GM23248 (cell line): ENCODE results near the gene STARD10. TPM values are rescaled to one million over a fixed set of nuclear protein-coding genes. Genes with fewer than 3 reads are reported as not detected.

Experiments used
- DNase-seq: peaks from one replicate; pipeline ENCODE4 v3.0.0-alpha.2; 2015
- H2AFZ ChIP-seq: fragments of 200-600 bp; sonication (generic); 2 replicates; pipeline ENCODE4 v1.6.1; 2016; ENCODE audit warnings: antibody characterized with exemption
- H3F3A ChIP-seq: fragments of 200-600 bp; sonication (generic); 2 replicates; pipeline ENCODE4 v1.6.1; 2016; ENCODE audit warnings: mild to moderate bottlenecking, antibody characterized with exemption, mixed run types; ENCODE audit not compliant: insufficient read depth
- H3K27ac ChIP-seq: fragments of 200-600 bp; sonication (generic); 2 replicates; pipeline ENCODE4 v1.5.1; 2016; ENCODE audit warnings: mild to moderate bottlenecking
- H3K27me3 ChIP-seq: fragments of 200-600 bp; sonication (generic); replicated peaks from 2 replicates; pipeline ENCODE4 v1.6.1; 2016; ENCODE audit warnings: mild to moderate bottlenecking; ENCODE audit not compliant: insufficient read depth
- H3K36me3 ChIP-seq: fragments of 200-600 bp; sonication (generic); 2 replicates; pipeline ENCODE4 v1.6.1; 2016; ENCODE audit warnings: low read depth, mild to moderate bottlenecking
- H3K4me1 ChIP-seq: fragments of 200-600 bp; sonication (generic); 2 replicates; pipeline ENCODE4 v1.6.1; 2016; ENCODE audit warnings: mild to moderate bottlenecking; ENCODE audit not compliant: insufficient read depth
- H3K4me2 ChIP-seq: fragments of 200-600 bp; sonication (generic); one replicate; pipeline ENCODE4 v1.6.1; 2016; ENCODE audit warnings: mild to moderate bottlenecking; ENCODE audit not compliant: unreplicated experiment
- H3K4me3 ChIP-seq: fragments of 200-600 bp; sonication (generic); 2 replicates; pipeline ENCODE4 v1.5.1; 2016; ENCODE audit warnings: mild to moderate bottlenecking
- H3K79me2 ChIP-seq: fragments of 200-600 bp; sonication (generic); 2 replicates; pipeline ENCODE4 v1.6.1; 2016; ENCODE audit warnings: mild to moderate bottlenecking; ENCODE audit not compliant: insufficient read depth
- H3K9ac ChIP-seq: fragments of 200-600 bp; sonication (generic); 2 replicates; pipeline ENCODE4 v1.6.1; 2016; ENCODE audit warnings: mild to moderate bottlenecking
- H3K9me2 ChIP-seq: fragments of 200-600 bp; sonication (generic); 2 replicates; pipeline ENCODE4 v1.6.1; 2016; ENCODE audit warnings: mixed run types, mild to moderate bottlenecking, moderate library complexity; ENCODE audit not compliant: insufficient read depth
- H3K9me3 ChIP-seq: fragments of 200-600 bp; sonication (generic); one replicate; pipeline ENCODE4 v1.6.1; 2017; ENCODE audit warnings: low read depth
- H4K20me1 ChIP-seq: fragments of 200-600 bp; sonication (generic); 2 replicates; pipeline ENCODE4 v1.6.0; 2016; ENCODE audit not compliant: insufficient read depth
- EZH2 ChIP-seq: fragments of 200-600 bp; sonication (generic); IDR thresholded peaks from 2 replicates; pipeline ENCODE4 v1.6.1; 2018; ENCODE audit warnings: antibody characterized with exemption, mild to moderate bottlenecking; ENCODE audit not compliant: insufficient read depth, poor library complexity, severe bottlenecking
- EZH2phosphoT487 ChIP-seq: fragments of 200-600 bp; sonication (generic); IDR thresholded peaks from 2 replicates; pipeline ENCODE4 v1.6.1; 2018; ENCODE audit warnings: antibody characterized with exemption, moderate library complexity, mild to moderate bottlenecking, low read depth; ENCODE audit not compliant: insufficient read depth
- WGBS, 2 experiments: methylation state at CpG; one replicate each; pipeline ENCODE4 v1.1.6; 2015 to 2017; ENCODE audit warnings: low lambda C conversion rate in 2 of 2, low coverage in 1 of 2; ENCODE audit errors: missing lambda C conversion rate in 2 of 2; 5-methylcytosine and 5-hydroxymethylcytosine counted together
- in situ Hi-C: fragments of 300-500 bp; cut with MboI; formaldehyde crosslinking; loops from 2 replicates; pipeline ENCODE4 v1.15.0; 2020
- polyA plus RNA-seq: library from polyadenylated mRNA; unstranded; fragments of >200 nt; fragmentation: Nextera tagmentation; extraction: Ambion mirVana; gene quantifications from 2 replicates; pipeline ENCODE4 v1.2.1, GENCODE V29; 2016
- total RNA-seq: library from RNA; depleted of rRNA; stranded (reverse); fragments of >200 nt; shearing (Covaris generic); gene quantifications from 2 replicates; pipeline ENCODE4 v1.2.3, GENCODE V29; 2014

Gene STARD10
- total and polyA plus RNA-seq, 2 experiments from 2014 or later: 6.6 to 14.7 TPM

- Histone ChIP-seq H3F3A (peaks cover 11% of the 10 kb centered on the region), H3K4me3 (no peak overlapping the region), H2AFZ (no peak overlapping the region), H3K27ac (no peak overlapping the region), H3K9me2 (no peaks in the 10 kb centered on the region), H3K4me2 (no peak overlapping the region), H3K36me3 (no peaks in the 10 kb centered on the region), H3K79me2 (no peaks in the 10 kb centered on the region), H4K20me1 (no peaks in the 10 kb centered on the region), H3K9ac (no peak overlapping the region), H3K27me3 (no peaks in the 10 kb centered on the region), H3K4me1 (peaks cover 10% of the 10 kb centered on the region), H3K9me3 (no peaks in the 10 kb centered on the region)
- in situ Hi-C loops: no loop called here
- 93 to 95% methylated on average over 5 of the region's 5 CpGs for WGBS, 2 experiments
- TF ChIP-seq EZH2phosphoT487 (no peak), EZH2 (no peak)
- no peak for DNase-seq
Observed at GRCh38 chr11:72777755-72778278, 16.0 kb downstream of the STARD10 start.

GRCh38 chr11:72776844-72777754 lies 16.7 kb downstream of the STARD10 start:
- DNase-seq: no peak
- no peaks in the 10 kb centered on the region for H3K9me3 ChIP-seq
- 80 to 85% methylated on average over 7 of the region's 7 CpGs for WGBS, 2 experiments

GRCh38 chr11:72776117-72776843 lies 17.6 kb downstream of the STARD10 start:
- H3F3A ChIP-seq: peaks cover 13% of the 10 kb centered on the region
- no peak for DNase-seq
- no peaks in the 10 kb centered on the region for H3K27me3 ChIP-seq
- no peak overlapping the region for H2AFZ ChIP-seq
- WGBS, 2 experiments: 96 to 97% methylated on average over 9 of the region's 9 CpGs
- H3K27ac ChIP-seq: no peak overlapping the region
- no peaks in the 10 kb centered on the region for H3K9me3 ChIP-seq
- H3K36me3 ChIP-seq: no peaks in the 10 kb centered on the region
- no peaks in the 10 kb centered on the region for H3K9me2 ChIP-seq
- no peaks in the 10 kb centered on the region for H3K79me2 ChIP-seq
- TF ChIP-seq EZH2phosphoT487 (no peak), EZH2 (no peak)
- no peaks in the 10 kb centered on the region for H4K20me1 ChIP-seq
- H3K9ac ChIP-seq: no peak overlapping the region
- no peak overlapping the region for H3K4me3 ChIP-seq
- in situ Hi-C loops: no loop called here
- no peak overlapping the region for H3K4me2 ChIP-seq
- peaks cover 16% of the 10 kb centered on the region for H3K4me1 ChIP-seq

More at GRCh38 chr11:72776844-72777754, 16.7 kb downstream of the STARD10 start:
- Histone ChIP-seq H3K27ac (no peak overlapping the region), H3K79me2 (no peaks in the 10 kb centered on the region), H2AFZ (no peak overlapping the region), H3F3A (peaks cover 13% of the 10 kb centered on the region), H3K4me2 (no peak overlapping the region), H3K9ac (no peak overlapping the region), H3K27me3 (no peaks in the 10 kb centered on the region), H3K36me3 (no peaks in the 10 kb centered on the region), H3K9me2 (no peaks in the 10 kb centered on the region), H3K4me1 (peaks cover 13% of the 10 kb centered on the region), H4K20me1 (no peaks in the 10 kb centered on the region), H3K4me3 (no peak overlapping the region)
- no peak for TF ChIP-seq EZH2
- TF ChIP-seq EZH2phosphoT487: no peak
- in situ Hi-C loops: no loop called here

- H3K27ac ChIP-seq: no peak overlapping the region
- no peaks in the 10 kb centered on the region for H3K79me2 ChIP-seq
- no peak overlapping the region for H2AFZ ChIP-seq
- 89% methylated on average over 7 of the region's 7 CpGs for WGBS, 2 experiments
- no peaks in the 10 kb centered on the region for H3K9me3 ChIP-seq
- H3K9ac ChIP-seq: no peak overlapping the region
- in situ Hi-C loops: no loop called here
- no peak for DNase-seq
- H3K36me3 ChIP-seq: no peaks in the 10 kb centered on the region
- no peak overlapping the region for H3K4me2 ChIP-seq
- H4K20me1 ChIP-seq: no peaks in the 10 kb centered on the region
- no peak overlapping the region for H3K4me3 ChIP-seq
- TF ChIP-seq EZH2phosphoT487: no peak
- no peak for TF ChIP-seq EZH2
- no peaks in the 10 kb centered on the region for H3K9me2 ChIP-seq
- H3K27me3 ChIP-seq: no peaks in the 10 kb centered on the region
- peaks cover 13% of the 10 kb centered on the region for H3F3A ChIP-seq
- peaks cover 16% of the 10 kb centered on the region for H3K4me1 ChIP-seq
Observed at GRCh38 chr11:72775288-72776110, 18.3 kb downstream of the STARD10 start.
